Suprapubic skin (tissue), 4 donors: ENCODE results near the gene TOLLIP. TPM values are rescaled to one million over a fixed set of nuclear protein-coding genes. Genes with fewer than 3 reads are reported as not detected.
A peak's percentile ranks its signal among the peaks of the same experiment; 100 is the strongest.

Experiments
- DNase-seq, 2 donors: peaks; one replicate each; pipeline ENCODE4 v3.0.0-alpha.2; 2019; ENCODE audit warnings: low spot score in 2 of 2
- H3K27ac ChIP-seq: fragments of 200-600 bp; sonication (generic); one replicate; pipeline ENCODE4 v1.5.1; 2019
- H3K27me3 ChIP-seq: fragments of 200-600 bp; sonication (generic); one replicate; pipeline ENCODE4 v1.5.1; 2019
- H3K36me3 ChIP-seq: fragments of 200-600 bp; sonication (generic); one replicate; pipeline ENCODE4 v1.5.1; 2019
- H3K4me1 ChIP-seq: fragments of 200-600 bp; sonication (generic); one replicate; pipeline ENCODE4 v1.5.1; 2019
- H3K4me3 ChIP-seq: fragments of 200-600 bp; sonication (generic); one replicate; pipeline ENCODE4 v1.5.1; 2019; ENCODE audit warnings: mild to moderate bottlenecking
- H3K9me3 ChIP-seq: fragments of 200-600 bp; sonication (generic); one replicate; pipeline ENCODE4 v1.5.1; 2019
- CTCF ChIP-seq, 2 donors: fragments of 200-600 bp in 1 of 2; fragments of 450-650 bp in 1 of 2; sonication (generic) in 1 of 2; IDR thresholded peaks; one replicate each; pipeline ENCODE4 v1.5.1; 2016 to 2019; ENCODE audit warnings: antibody characterized with exemption in 2 of 2, mild to moderate bottlenecking in 1 of 2, moderate library complexity in 1 of 2
- EP300 ChIP-seq: sonication (generic); formaldehyde crosslinking; IDR thresholded peaks from one replicate; pipeline ENCODE4 v1.6.1; 2017; ENCODE audit warnings: antibody characterized with exemption
- POLR2A ChIP-seq, 2 donors: fragments of 450-650 bp; IDR thresholded peaks; one replicate each; pipeline ENCODE4 v1.6.1; 2017; ENCODE audit warnings: antibody characterized with exemption in 2 of 2, mild to moderate bottlenecking in 2 of 2, moderate library complexity in 2 of 2
- POLR2AphosphoS5 ChIP-seq, 3 donors: sonication (generic); formaldehyde crosslinking; IDR thresholded peaks; one replicate each; pipeline ENCODE4 v1.6.1; 2017; ENCODE audit warnings: antibody characterized with exemption in 3 of 3
- WGBS: methylation state at CpG from one replicate; pipeline ENCODE4 v1.1.5; 2018; 5-methylcytosine and 5-hydroxymethylcytosine counted together
- total RNA-seq, 4 donors: library from RNA; depleted of rRNA; stranded (reverse); fragments of >200 nt; gene quantifications; one replicate each; pipeline ENCODE4 v1.1.0, GENCODE V29; 2016

TOLLIP gene
- total RNA-seq, 4 donors from 2014 or later, result 96.6 to 105 (median 100) TPM

- H3K9me3 ChIP-seq, result no peaks in the 10 kb centered on the region
- peaks cover 13% of the 10 kb centered on the region for H3K4me1 ChIP-seq
- peaks cover 63% of the 10 kb centered on the region for H3K27me3 ChIP-seq
- no peaks in the 10 kb centered on the region for H3K36me3 ChIP-seq
- H3K27ac ChIP-seq, result no peak overlapping the region
- H3K4me3 ChIP-seq, result no peak overlapping the region
- 73% methylated on average over 12 of the region's 46 CpGs for WGBS
- DNase-seq, result peak; percentile 49 to 72
- TF ChIP-seq POLR2AphosphoS5 (IDR thresholded peaks at IDR 0.05) (no peak), CTCF (IDR thresholded peaks at IDR 0.05) (no peak), POLR2A (IDR thresholded peaks at IDR 0.05) (no peak), EP300 (no peak)
Measured at GRCh38 chr11:1232021-1232882, 77.2 kb downstream of the TOLLIP start.

GRCh38 chr11:1231396-1232020, 77.9 kb downstream of the TOLLIP start:
- Histone ChIP-seq H3K27me3 (peaks cover 71% of the 10 kb centered on the region), H3K9me3 (no peaks in the 10 kb centered on the region), H3K36me3 (no peaks in the 10 kb centered on the region), H3K4me3 (no peak overlapping the region), H3K27ac (no peak overlapping the region), H3K4me1 (peaks cover 13% of the 10 kb centered on the region)
- no CpG with 5 or more reads among the region's 22 CpGs for WGBS
- peak; percentile 52 to 72 for DNase-seq
- TF ChIP-seq CTCF (IDR thresholded peaks at IDR 0.05) (no peak), POLR2A (IDR thresholded peaks at IDR 0.05) (no peak), EP300 (no peak), POLR2AphosphoS5 (IDR thresholded peaks at IDR 0.05) (no peak)

- H3K27me3 ChIP-seq, result peaks cover 79% of the 10 kb centered on the region
Measured at GRCh38 chr11:1230456-1231395, 78.7 kb downstream of the TOLLIP start.

GRCh38 chr11:1230121-1230455, 79.3 kb downstream of the TOLLIP start:
- peaks cover 85% of the 10 kb centered on the region for H3K27me3 ChIP-seq
- H3K36me3 ChIP-seq, result no peaks in the 10 kb centered on the region
- H3K4me3 ChIP-seq, result no peak overlapping the region
- no CpG with 5 or more reads among the region's 5 CpGs for WGBS
- peak in 1 of 2 donors; percentile 46 for DNase-seq
- TF ChIP-seq POLR2AphosphoS5 (IDR thresholded peaks at IDR 0.05), result no peak
- no peak for TF ChIP-seq POLR2A (IDR thresholded peaks at IDR 0.05)
- no peak for TF ChIP-seq EP300
- TF ChIP-seq CTCF (IDR thresholded peaks at IDR 0.05), result no peak
- no peaks in the 10 kb centered on the region for H3K9me3 ChIP-seq
- no peak overlapping the region for H3K27ac ChIP-seq
- H3K4me1 ChIP-seq, result peaks cover 13% of the 10 kb centered on the region

More at GRCh38 chr11:1230456-1231395, 78.7 kb downstream of the TOLLIP start:
- Histone ChIP-seq H3K36me3 (no peaks in the 10 kb centered on the region), H3K9me3 (no peaks in the 10 kb centered on the region), H3K4me1 (peaks cover 13% of the 10 kb centered on the region), H3K4me3 (no peak overlapping the region), H3K27ac (no peak overlapping the region)
- peak; percentile 60 to 77 for DNase-seq
- 57% methylated on average over 3 of the region's 45 CpGs for WGBS
- TF ChIP-seq CTCF (IDR thresholded peaks at IDR 0.05), result no peak
